A172 (cell line): ENCODE data around the gene VMO1. TPM values are rescaled to one million over a fixed set of nuclear protein-coding genes. Genes with fewer than 3 reads are reported as not detected.

Source experiments
- DNase-seq: peaks from one replicate; pipeline ENCODE4 v3.0.0-alpha.2; 2015; ENCODE audit warnings: low spot score
- total RNA-seq: library from RNA; depleted of rRNA; stranded (reverse); fragments of >200 nt; shearing (Covaris generic); gene quantifications from 2 replicates; pipeline ENCODE4 v1.2.3, GENCODE V29; 2014

VMO1 gene
- total RNA-seq, 1 experiment from 2014 or later, result not detected

DNA sequence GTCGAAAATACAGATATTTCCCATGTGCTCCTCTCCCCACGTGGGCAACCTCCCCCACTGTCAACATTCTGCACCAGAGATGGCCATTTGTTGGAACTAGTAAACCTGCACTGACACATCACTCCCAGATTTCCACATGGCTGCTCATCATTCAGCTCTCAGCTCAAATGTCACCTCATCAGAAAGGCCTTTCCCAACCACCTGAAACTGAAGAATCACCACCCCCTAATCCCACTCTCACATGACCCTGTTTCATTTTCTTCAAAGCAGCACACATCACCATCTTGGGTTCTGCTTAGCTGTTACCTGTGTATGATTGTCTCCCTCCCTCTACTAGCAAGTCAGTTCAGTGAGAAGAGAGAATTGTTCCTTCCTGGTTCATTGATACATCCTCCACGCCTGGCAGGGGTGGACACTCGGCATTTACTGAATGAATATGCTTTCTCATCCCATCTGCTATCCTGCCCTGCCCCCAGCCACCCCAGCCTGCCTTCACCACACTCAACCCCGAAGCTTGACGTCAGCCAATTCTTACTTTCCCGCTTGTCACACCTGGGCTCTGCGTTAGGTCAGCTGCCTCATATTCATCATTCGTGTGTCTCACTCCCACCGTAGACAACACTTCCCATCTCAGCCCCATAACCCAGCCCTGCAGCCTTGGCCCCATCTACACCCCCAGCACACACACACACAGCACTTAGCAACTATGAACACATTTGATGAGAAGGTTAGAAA lies 14.5 kb upstream of the VMO1 start:
- DNase-seq, result no peak

DNA sequence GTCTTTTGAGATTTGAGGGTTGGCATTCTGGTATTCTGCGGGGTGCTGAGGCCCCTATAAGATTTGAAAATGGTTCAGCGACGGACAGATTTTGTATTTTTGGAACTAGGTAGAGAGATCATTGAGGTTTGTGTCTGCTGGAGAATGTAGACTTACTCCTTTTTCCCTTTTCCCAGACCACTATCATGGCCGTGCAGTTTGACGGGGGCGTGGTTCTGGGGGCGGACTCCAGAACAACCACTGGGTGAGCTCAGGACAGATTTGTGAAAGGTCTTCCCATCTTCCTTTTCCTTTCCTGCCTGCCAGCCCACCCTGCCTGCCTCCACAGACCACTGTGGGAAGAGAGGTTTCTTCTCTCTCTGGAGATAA lies 10.4 kb upstream of the VMO1 start:
- DNase-seq, result peak; percentile 49

DNA sequence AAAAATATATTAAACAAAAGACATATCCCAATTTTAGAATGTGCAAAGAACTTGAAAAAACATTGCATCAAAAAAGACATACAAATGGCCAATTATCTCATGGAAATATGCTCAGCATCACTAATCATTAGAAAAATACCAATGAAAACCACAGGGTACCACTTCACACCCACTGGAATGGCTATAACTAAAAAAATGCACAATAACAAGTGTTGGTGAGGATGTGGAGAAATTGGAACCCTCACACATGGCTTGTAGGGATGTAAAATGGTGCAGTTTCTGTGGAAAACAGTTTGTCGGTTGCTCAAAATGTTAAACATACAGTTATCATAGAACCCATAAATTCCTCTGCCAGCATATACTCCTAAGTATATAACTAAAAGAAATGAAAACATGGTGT lies 9.0 kb upstream of the VMO1 start:
- no peak for DNase-seq

DNA sequence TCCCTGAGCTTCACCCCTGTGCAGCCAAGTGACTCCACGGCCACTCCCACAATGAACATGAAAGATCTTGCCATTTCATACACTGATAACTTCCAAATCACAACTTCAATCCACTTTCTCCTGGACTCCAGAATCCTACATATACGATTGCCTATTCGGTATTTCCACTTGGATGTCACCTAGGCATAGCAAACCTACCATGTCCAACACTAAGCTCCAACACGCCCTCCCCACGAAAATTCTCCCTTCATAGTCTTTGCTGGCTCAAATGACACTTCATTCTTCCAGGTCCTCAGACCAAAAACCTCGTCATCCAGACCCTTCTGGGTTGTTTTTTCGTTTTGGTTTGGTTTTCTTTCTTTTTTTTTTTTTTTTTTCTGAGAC lies 4.5 kb upstream of the VMO1 start:
- DNase-seq, result no peak

DNA sequence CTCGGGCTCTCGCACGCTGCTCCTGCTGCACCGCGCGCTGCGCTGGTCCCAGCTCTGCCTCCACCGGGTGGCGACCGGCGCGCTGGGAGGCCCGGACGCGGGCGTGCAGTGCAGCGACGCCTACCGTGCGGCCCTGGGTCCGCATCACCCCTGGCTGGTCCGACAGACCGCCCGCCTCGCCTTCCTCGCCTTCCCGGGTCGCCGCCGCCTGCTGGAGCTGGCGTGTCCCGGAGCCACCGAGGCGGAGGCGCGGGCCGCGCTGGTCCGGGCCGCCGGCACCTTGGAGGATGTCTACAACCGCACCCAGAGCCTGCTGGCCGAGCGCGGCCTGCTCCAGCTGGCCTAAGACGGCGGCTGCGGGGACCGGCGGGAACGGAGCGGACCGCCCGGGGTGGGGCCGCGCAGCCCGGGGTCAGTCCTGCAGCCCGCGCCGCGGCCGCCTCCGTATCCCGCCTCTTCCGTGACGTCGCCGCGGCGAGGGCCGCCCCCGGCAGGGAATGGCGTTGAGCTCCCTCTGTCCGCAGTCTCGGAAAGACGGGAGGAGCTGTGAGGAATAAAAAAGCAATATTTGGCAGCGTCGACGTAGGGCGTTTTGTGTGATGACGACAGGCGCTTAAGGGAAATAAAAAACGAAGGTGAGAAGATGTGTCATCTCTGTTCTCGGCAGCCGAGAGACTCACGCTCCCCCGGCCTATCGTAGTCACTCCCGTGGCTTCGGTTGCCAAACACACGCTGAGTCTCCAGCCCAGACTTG lies 4.0 kb upstream of the VMO1 start:
- DNase-seq, result peak; percentile 78

DNA sequence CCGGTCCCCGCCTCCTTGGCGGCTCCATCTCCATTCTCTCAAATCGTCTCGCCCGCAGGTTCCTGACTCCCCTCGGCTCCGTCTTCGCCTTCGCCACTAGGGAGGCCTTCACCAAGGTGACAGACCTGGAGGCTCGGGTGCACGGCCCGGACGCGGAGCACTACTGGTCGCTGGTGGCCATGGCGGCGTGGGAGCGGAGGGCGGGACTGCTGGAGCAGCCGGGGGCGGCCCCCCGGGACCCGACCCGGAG lies 3.5 kb upstream of the VMO1 start:
- DNase-seq, result no peak

DNA sequence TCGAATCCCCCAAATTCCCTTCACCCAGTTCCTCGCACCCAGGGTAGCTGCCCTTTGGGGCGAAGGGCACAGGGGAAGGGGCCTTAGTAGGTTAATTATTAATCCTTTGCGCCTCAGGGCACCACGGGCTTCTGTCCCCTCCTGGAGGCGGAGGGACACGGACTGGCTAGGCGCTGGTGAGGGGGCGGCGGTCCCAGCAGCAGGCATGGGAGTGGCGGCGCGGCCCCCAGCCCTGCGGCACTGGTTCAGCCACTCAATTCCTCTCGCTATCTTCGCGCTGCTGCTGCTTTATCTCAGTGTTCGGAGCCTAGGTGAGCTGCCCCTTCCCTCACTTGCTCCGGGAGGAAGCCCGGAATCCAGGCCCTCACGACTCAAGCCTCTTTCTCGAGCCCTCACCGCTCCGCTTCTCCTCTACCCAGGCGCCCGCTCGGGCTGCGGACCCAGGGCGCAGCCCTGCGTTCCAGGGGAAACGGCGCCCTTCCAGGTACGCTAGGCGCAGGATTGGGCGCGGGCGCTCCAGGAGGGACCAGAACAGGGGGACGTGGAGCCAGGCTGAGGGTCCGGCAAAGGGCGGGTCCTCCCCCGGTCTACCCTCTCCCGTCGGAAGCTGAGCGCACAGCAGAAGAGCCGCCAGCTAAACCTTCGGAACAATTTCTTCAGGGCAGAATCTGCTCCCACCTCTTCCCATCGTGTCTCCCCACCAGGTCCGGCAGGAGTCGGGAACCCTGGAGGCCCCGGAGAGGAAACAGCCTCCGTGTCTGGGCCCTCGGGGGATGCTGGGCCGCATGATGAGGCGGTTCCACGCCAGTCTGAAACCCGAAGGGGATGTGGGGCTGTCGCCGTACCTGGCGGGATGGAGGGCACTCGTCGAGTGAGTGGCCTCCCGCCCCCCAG lies 2.9 kb upstream of the VMO1 start, which contains the start of gene GLTPD2:
TSS of gene GLTPD2 (plus strand) at position 158 of the 894 bp plus-strand sequence. CDS start at position 206, 48 bp downstream.
- no peak for DNase-seq

DNA sequence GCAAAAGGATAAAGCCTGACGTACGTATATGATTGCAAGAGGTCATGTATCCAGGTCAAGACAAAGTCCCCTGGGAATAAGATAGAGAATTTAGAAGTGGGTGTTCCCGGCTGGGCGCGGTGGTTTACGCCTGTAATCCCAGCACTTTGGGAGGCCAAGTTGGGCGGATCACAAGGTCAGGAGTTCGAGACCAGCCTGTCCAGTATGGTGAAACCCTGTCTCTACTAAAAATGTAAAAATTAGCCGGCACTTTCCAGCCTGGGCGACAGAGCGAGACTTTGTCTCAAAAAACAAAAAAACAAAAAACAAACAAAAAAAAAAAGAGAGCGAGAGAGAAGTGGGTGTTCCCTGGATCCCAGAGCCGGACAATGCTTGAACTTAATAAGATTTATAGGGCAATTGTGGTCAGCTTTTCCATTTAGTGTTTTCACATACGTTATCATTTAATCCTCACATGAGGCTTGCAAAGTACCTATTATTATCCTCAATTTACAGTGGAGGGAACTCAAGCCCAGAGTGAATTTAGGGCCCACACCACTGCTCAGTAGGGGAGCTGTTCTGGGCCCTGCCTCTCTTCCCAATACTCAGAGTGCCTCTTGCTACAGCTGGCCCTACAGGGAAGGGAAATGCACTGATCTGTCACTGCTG lies 2.1 kb upstream of the VMO1 start:
- no peak for DNase-seq

DNA sequence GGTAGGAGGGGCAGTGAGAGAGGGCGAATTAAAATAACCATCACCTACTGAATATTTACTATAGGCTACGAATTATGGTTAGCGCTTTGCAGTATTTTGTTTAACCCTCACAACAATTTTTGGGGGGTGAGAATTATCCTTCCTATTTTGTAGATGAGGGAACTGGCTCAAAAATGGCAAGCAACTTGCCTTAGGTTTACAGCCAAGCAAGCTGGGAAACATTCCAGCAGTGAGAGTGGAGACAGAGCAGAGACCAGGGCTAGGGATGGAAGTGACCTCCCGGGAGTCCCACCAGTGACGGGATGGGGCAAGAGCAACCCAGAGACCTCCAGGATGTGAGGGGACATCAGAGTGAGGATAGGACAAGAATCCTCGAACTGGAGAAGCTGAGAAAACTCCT lies 352 bp upstream of the VMO1 start:
- no peak for DNase-seq

DNA sequence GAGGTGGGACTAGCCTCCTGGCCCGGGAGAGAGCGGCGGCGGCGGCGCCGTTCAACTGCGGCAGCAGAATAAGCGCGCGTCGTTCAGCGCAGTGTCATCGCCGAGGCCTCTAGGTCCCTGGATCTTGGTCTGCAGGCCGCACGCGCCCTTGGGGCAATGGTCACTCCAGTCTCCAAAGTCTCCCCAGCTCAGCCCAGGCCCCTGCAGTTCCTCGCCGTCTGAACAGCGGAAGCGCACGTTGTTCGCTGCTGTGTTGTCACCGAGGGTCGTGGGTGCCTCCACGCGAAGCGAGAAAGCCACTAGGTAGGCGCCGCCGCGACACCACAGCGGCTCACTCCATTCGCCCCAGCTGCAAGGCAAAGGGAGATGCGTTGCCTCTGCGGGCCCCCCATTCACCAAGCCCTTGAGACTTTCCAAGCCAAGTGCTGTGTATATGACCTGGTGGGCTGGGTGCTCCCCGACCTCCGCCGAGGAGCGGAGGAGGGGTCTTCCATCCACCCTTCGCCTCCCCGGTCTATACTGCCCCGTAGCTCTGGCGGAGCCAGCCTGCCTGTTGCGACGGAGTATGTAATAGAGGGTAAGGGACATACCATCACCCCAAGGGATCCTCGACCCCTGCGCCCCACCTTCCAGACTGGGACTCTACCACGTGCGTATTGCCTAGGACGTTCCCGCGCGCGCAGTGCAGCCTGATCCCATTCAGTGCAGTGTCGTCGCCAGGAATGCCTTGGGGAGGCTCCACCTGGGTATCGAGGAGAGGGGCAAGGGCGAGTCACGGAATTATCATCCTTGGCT lies 656 bp downstream of the VMO1 start:
- DNase-seq, result no peak

DNA sequence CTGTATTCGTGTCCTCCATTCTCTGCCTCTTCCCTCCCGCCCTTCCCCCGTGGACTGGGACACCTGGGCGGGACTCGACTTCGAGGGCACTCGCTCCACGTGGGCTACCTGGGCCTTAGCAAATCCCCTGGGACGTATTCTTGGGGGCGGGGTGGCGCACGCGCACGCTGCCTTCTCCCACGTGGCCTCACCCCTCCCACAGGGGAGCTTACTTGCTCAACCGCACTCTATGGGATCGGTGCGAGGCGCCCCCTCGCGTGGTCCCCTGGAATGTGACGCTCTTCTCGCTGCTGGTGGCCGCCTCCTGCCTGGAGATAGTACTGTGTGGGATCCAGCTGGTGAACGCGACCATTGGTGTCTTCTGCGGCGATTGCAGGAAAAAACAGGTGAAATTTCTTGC lies 3.5 kb downstream of the VMO1 start:
- no peak for DNase-seq

DNA sequence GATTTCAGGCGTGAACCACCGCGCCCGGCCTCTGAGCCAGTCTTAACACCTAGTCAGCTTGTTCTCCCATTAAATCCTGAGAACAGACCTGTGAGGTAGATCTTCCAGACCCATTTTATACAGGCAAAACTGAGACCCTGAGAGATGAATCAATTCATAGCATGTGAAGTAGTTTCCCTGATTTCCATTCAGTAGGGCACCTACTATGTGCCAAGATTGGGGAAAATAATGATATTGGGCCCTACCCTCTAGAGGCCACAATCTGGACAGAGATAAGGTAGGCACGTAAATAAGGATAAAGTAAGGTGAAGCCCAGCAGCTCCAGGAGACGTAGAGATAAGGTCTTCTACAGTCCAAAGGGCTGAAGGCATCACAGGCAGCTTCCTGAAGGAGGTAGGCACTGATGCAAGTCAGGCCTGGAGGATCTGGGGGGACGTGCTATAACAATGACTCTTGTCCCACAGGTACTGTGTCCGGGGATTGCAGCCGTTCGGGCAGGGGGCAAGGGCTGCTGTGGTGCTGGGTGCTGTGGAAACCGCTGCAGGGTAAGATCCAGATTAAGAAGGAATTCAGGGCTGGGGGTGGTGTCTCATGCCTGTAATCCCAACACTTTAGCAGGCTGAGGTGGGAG lies 5.7 kb downstream of the VMO1 start:
- no peak for DNase-seq

DNA sequence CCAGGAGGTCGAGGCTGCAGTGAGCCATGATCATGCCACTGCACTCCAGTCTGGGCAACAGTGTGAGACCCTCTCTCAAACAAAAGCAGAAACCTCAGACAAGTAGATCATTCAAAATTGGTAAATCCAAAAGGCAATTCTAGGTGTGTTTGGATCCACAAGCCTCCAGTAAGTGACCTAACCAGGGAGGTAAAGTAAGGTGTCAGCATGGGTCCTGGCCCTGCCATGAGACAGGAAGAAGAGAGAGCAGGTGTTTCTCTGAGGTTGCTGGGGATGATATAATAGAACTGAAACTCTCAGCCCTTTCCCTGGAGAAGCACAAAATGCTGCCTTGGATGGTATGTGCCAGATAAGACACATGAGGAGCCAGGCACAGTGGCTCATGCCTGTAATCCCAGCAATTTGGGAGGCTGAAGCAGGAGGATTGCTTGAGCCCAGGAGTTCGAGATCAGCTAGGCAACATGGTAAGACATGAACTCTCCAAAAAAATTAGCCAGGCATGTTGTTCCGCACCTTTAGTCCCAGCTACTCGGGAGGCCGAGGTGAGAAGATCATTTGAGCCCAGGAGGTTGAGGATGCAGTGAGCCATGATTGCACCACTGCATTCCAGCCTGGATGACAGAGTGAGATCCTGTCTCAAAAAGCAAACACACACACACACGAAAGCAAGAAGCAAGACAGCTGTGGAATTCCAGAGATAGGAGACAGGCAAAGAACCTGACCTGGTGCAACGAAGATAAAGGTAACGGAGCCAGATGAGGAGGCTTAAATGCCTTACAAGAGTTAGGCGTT lies 8.0 kb downstream of the VMO1 start:
- no peak for DNase-seq

DNA sequence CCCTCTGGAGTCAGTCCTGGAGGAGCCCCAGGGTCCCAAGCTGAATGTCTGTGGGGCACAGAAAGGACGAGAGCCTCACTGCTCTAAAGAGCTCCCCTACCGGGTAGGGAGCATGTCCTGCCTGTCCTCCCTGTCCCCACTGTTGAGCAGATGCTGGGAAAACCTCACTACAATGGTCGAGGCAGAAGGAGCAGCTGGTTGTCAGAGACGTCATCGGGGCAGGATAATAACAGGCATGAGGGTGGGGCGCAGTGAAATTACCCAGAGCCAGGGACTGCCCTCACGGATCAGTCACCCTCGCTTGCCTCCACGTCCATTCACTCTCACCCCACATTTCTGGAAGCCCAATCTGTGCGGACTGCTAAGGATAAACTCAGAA lies 13.9 kb downstream of the VMO1 start:
- no peak for DNase-seq

DNA sequence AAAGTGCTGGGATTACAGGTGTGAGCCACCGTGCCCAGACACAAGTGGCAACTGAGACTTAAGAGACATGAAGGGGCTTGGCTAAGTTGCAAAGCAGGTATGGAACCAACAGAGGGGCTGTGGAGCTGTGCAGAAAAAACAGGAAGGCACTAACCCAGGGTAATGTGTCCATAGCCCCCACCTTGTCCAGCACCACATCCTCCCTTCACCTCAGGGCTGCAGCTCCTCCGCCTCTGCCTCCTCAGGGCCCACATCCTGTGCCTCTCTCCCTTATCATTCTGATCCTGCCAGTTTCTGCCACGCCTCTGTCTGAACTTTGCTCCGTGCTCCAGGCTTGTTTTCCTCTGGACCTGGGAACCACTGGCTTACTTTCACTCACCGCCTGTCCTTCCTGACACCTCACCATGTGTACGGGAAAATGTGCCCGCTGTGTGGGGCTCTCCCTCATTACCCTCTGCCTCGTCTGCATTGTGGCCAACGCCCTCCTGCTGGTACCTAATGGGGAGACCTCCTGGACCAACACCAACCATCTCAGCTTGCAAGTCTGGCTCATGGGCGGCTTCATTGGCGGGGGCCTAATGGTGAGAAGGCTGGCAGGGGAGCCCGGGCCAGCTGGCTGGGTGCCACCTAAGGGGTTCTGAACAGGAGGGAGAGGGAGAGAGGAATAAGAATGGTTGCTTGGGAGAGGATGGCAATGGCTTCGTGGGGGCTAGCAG lies 14.5 kb downstream of the VMO1 start, which contains the start of gene TM4SF5:
TSS of gene TM4SF5 (plus strand) at position 368 of the 716 bp plus-strand sequence. CDS start at position 405, 37 bp downstream.
- peak; percentile 41 for DNase-seq

DNA sequence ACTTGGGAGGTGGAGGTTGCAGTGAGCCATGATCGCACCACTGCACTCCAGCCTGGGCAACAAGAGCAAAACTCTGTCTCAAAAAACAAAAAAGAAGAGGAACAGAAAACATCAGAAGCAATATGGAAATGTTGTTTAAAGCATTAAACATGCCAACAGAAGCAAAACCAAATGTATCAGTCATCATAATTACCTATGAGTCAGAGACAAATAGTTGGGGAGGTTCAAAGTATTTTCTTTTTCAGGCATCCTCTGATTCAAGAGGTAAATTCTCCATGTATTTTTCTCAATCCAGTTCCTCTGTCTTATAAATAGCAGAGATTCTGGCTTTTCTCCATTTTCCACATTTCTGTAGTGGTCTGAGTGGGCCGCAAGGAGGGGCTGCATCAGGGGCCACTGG lies 16.5 kb downstream of the VMO1 start:
- peak; percentile 47 for DNase-seq

DNA sequence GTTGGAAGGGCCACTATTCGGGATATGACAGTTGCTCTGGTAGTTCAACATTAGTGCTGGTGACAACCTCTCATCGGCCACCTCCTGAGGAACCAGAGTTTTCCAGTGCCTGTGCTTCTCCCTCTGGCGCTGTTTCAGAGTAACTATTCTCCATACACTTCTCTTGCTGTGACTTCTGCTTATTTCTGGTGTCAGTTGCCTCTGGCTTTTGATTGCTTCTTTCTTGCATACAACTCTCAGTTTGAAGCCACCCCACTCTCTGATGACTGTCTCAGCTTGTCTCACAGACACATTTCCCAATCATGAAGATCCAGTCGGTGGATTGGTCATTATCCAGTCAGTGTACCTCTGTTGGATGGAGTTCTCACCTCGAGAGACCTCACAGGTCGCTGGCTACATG lies 17.9 kb downstream of the VMO1 start:
- DNase-seq, result no peak

DNA sequence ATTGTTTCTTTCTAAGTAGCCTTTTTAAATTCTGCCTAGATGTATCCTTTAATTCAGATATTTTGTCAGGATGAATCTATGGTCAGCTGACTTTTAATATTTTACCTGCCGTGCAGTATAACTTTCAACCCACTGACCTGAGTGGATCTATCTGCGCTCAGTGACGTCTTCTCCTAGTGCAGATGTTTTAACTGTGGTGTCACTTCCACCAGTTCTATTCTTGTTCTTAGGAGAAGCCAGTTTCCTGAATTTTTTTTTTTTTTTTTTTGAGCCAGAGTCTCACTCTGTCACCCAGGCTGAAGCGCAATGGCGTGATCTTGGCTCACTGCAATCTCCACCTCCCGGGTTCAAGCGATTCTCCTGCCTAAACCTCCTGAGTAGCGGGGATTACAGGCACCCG lies 19.4 kb downstream of the VMO1 start:
- DNase-seq, result no peak

DNA sequence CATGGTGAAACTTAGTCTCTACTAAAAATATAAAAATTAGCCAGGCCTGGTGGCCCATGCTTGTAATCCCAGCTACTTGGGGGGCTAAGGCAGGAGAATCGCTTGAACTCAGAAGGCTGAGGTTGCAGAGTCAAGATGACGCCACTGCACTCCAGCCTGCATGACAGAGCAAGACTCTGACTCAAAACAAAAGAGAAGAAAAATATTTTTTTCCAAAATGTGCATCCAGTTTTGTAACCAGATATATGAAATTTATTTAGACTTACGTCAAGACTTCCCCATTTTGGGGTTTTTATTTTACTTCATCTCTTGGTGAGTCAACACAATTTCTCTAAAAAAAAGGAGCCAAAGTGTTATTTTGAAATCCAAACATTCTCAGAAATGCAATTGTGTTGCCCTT lies 20.0 kb downstream of the VMO1 start:
- no peak for DNase-seq
